ENCODE data around the gene LTBP1. TPM values are rescaled to one million over a fixed set of nuclear protein-coding genes. Genes with fewer than 3 reads are reported as not detected.

Gene LTBP1
- total RNA-seq, 4 donors from 2014 or later: 8.7 to 18.7 (median 13.0) TPM

DNA sequence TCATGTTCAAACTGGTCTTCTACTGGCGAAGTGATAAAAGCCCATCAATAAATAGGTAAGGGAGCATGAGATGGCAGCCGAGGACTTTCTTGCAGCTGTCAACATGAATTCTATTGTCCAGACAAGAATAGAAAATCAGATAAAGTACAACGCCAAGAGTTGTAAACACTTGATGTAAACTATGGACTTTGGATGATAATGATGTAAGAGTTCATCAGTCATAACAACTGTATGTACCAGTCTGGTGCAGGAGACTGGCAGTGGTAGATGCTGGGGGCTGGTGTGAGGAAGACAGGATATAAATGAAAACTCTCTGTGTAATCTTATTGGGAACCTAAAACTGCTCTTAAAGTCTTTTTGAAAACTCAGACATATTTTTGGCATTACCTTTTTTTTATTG lies 373.8 kb downstream of the LTBP1 start:
- DNase-seq (ENCODE audit: low spot score in 2 of 2): no peak
- TF ChIP-seq POLR2AphosphoS5 (IDR thresholded peaks at IDR 0.05) (no peak), POLR2A (IDR thresholded peaks at IDR 0.05) (no peak), EP300 (IDR thresholded peaks at IDR 0.05) (no peak), CTCF (IDR thresholded peaks at IDR 0.05) (no peak)
- WGBS: 76% methylated on average over 3 of the region's 3 CpGs
- Histone ChIP-seq H3K27ac (no peak overlapping the region), H3K36me3 (no peaks in the 10 kb centered on the region), H3K4me1 (peaks cover 19% of the 10 kb centered on the region), H3K4me3 (no peak overlapping the region), H3K27me3 (no peaks in the 10 kb centered on the region), H3K9me3 (no peaks in the 10 kb centered on the region)

DNA sequence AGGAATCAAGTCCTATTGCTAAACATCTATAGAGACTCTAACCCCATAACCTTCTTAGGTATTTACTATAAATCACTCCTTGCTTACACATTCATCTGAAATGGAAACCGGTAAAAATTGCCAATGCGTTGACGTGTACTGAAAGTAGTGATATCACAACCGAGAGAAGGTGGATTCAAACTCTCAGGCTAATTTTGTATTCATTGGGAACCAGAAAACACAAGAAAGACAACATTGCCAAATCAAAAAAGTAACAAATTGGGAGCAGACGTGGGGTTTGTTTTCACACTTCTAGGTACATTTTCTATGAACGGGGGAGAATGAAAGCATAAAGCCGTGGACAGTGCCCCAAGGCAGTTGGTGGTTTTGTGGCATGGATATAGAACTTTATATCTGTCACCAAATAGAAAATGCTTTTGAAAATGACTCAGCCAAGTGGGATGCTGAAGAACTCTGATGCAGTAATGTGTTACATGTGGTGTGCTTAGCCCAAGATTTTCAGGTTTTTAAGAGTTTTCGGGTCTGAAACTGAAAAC lies 374.6 kb downstream of the LTBP1 start:
- TF ChIP-seq POLR2AphosphoS5 (IDR thresholded peaks at IDR 0.05): no peak
- TF ChIP-seq POLR2A (IDR thresholded peaks at IDR 0.05): no peak
- TF ChIP-seq CTCF (IDR thresholded peaks at IDR 0.05): no peak
- TF ChIP-seq EP300 (IDR thresholded peaks at IDR 0.05): no peak
- Histone ChIP-seq H3K27me3 (no peaks in the 10 kb centered on the region), H3K36me3 (no peaks in the 10 kb centered on the region), H3K9me3 (no peaks in the 10 kb centered on the region), H3K27ac (no peak overlapping the region), H3K4me3 (no peak overlapping the region), H3K4me1 (peaks cover 19% of the 10 kb centered on the region)
- 65% methylated on average over 8 of the region's 8 CpGs for WGBS
- no peak for DNase-seq (ENCODE audit: low spot score in 2 of 2)

DNA sequence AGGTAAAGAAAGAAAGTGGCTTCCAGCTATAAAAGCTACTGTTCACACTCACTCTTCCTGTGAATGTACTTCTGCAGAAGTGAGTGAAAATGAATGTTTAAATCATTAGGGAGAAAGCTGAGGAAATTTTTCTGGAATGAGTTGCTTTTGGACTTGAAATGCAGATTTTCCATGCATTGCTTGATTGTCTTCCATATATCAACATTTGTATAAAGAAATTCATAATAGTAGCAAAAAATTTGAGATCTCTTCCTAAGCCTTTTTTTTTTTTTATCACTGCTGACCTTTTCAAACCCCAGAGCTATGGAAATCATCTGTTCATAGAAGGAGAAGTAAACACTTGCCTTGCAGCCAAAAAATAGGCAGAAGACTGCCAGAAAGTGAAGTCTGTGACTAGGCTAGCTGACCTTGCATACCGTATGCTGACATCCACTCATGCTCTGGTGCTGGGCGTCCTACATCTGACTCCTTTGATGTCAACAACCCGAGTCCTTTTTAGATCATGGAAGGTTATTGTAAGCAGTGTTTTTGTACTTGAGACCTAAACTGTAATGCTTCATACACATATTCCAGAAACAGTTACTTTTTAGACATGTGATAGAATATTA lies 375.2 kb downstream of the LTBP1 start:
- no peak overlapping the region for H3K27ac ChIP-seq
- no peaks in the 10 kb centered on the region for H3K9me3 ChIP-seq
- no peaks in the 10 kb centered on the region for H3K36me3 ChIP-seq
- no peak for DNase-seq (ENCODE audit: low spot score in 2 of 2)
- no peak for TF ChIP-seq POLR2AphosphoS5 (IDR thresholded peaks at IDR 0.05)
- TF ChIP-seq POLR2A (IDR thresholded peaks at IDR 0.05): no peak
- TF ChIP-seq EP300 (IDR thresholded peaks at IDR 0.05): no peak
- no peak for TF ChIP-seq CTCF (IDR thresholded peaks at IDR 0.05)
- WGBS: 47% methylated on average over 3 of the region's 3 CpGs
- H3K4me3 ChIP-seq: no peak overlapping the region
- no peaks in the 10 kb centered on the region for H3K27me3 ChIP-seq
- H3K4me1 ChIP-seq: peaks cover 19% of the 10 kb centered on the region

- DNase-seq (ENCODE audit: low spot score in 2 of 2): no peak
- no peak overlapping the region for H3K4me3 ChIP-seq
- no peak overlapping the region for H3K27ac ChIP-seq
- H3K36me3 ChIP-seq: no peaks in the 10 kb centered on the region
- H3K9me3 ChIP-seq: no peaks in the 10 kb centered on the region
- 83% methylated on average over 6 of the region's 6 CpGs for whole genome bisulfite sequencing
- H3K4me1 ChIP-seq: peaks cover 17% of the 10 kb centered on the region
- no peaks in the 10 kb centered on the region for H3K27me3 ChIP-seq
- no peak for TF ChIP-seq EP300 (IDR thresholded peaks at IDR 0.05)
These were observed 375.9 kb downstream of the LTBP1 start for GRCh38 chr2:33322612-33323011.

- Histone ChIP-seq H3K4me1 (peaks cover 11% of the 10 kb centered on the region), H3K27ac (no peak overlapping the region), H3K27me3 (no peaks in the 10 kb centered on the region), H3K9me3 (no peaks in the 10 kb centered on the region), H3K4me3 (no peak overlapping the region), H3K36me3 (no peaks in the 10 kb centered on the region)
- TF ChIP-seq POLR2A (IDR thresholded peaks at IDR 0.05) (no peak), EP300 (IDR thresholded peaks at IDR 0.05) (no peak), POLR2AphosphoS5 (IDR thresholded peaks at IDR 0.05) (no peak)
- DNase-seq (ENCODE audit: low spot score in 2 of 2): no peak
- WGBS: 93% methylated on average over 2 of the region's 2 CpGs
These were observed 377.2 kb downstream of the LTBP1 start for GRCh38 chr2:33323957-33324356.

DNA sequence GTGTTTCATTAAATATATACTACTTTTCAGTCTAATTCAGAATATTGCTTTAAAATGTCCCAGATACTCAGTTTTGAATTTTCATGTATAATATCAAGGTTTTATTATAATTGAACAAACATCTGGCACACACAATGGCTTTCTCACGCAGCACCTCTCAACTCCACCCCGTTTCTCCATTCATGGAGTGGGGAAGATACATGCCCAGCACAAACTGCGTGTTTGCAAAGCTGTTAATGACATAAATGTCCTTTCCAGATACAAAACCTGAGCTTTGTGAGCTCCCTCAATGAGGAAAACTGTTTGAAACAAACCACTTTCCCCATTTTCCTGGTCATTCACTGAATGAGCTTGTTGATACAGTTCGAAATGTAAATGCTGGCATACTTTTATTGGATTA lies 379.3 kb downstream of the LTBP1 start:
- Histone ChIP-seq H3K9me3 (no peaks in the 10 kb centered on the region), H3K27me3 (no peaks in the 10 kb centered on the region), H3K27ac (no peak overlapping the region), H3K4me1 (peaks cover 11% of the 10 kb centered on the region), H3K4me3 (no peak overlapping the region), H3K36me3 (no peaks in the 10 kb centered on the region)
- no peak for DNase-seq (ENCODE audit: low spot score in 2 of 2)
- WGBS: 95% methylated on average over 4 of the region's 4 CpGs
- TF ChIP-seq CTCF (IDR thresholded peaks at IDR 0.05) (no peak), EP300 (IDR thresholded peaks at IDR 0.05) (no peak), POLR2A (IDR thresholded peaks at IDR 0.05) (no peak), POLR2AphosphoS5 (IDR thresholded peaks at IDR 0.05) (no peak)

All from suprapubic skin (tissue), 4 donors.